ENCODE data around the gene IL1RAPL1.
"Not testable (repeated sequence)": the region's sequence is repeated elsewhere in the genome, so short reads cannot be mapped to it uniquely, and the experiment has no call there.

The IL1RAPL1 gene

DNA sequence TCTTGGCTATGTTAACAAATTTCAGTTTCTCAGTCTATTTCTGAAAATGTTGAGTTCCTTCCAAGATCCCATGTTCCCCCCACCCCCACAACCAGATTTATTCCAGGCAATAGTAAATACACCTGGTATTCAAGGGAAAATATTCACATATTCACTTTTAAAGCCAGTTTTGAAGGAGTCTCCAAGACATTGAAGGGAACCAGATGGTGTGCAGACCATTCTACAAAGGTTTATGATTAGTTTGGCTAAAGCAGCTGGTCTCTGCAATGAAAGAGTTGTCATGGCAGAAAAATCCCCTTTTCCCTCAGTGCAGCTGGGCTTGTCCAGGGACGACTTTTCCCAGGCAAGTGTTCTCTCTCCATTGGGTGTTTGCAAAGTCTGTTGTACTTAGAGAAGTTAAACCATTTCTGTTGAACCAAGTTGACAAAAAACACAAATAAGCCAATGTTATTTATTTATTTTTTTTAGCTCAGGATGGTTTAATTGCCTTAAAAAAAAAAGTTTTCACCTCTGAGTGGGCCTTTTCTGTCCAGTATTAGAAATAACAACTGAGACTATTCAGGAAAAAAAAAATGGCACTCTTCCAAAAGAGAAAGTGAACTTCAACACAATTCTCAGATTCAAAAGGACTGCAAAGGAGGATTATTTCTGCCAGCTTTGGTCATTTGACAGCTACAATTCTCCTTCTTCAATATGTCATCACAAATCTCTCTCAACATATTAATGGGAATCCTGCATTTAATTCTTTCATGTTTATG is 410.6 kb downstream of the IL1RAPL1 start:
- DNase-seq: no peak

DNA sequence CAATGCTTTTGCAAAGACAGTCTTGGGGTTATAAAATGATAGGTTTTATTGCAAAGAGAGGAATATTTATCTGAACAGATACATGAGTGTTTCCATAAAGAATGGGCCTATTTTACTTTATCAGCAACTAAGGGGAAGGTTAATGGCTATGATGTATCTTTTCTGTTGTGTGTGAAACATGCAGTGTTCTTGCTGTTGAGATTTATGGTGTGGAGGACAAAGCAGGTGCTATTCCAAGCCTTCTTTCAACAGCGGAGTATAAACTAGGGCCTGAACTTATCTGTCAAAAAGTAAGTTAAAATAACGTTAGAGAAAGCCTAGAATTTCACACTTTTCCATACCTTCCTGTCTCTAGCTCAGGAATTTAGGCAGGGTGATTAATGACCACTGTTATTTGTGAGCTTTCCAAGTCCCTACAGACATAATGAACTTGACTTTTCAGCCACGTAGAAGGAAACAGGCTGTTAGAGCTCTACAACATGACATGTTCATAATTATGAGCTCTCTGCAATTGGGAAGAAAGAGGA is 411.4 kb downstream of the IL1RAPL1 start:
- no peak for DNase-seq

DNA sequence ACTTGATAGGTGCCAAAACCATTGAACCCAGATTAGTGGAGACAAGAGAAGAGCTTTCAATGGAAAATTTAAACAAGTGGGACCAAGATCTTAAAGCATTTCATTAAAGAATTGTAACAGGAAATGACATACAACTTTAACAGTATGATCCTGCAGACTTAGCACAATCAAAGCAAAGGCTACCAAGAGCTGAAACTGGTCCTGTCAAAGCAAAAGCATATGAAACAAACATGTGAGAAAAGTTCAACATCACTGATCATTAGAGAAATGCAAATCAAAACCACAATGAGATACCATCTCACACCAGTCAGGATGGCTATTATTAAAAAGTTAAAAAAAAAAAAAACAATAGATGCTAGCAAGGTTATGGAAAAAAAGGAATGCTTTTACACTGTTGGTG is 425.6 kb downstream of the IL1RAPL1 start:
- DNase-seq: no peak

DNA sequence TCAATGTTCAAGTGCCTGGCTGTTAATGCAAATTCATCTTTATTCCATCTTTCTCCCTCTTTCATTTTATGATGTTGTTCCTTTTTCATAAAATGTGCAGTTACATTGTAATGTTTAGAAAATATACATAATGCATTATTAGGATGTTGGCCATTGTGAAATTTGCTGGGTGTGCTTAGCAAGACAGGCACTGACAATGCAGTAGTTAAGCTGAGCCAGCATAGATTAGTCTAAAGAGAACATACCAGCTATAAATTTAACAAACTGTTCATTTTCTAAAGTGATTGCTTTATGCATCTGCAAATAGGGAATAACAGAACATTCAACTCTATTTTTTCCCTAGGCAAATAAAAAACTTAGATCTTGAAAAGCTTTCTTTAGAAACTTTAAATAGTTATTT is 436.0 kb downstream of the IL1RAPL1 start:
- no peak for DNase-seq

DNA sequence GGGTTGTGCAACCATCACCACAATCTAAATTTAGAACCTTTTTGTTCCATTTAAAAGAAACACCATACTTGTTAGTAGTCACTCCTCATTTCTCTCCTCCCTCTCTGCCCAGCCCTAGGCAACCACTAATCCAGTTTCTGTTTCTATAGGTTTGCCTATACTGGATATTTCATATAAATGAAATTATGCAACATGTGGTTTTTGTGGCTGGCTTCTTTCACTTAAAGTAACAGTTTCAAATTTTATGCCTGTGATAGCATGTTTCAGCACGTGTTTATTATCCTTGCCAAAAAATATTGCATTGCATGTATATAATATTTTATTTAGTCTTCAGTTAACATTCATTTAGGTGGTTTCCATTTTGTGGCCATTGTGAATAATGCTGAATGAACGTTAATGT is 437.6 kb downstream of the IL1RAPL1 start:
- DNase-seq: no peak

DNA sequence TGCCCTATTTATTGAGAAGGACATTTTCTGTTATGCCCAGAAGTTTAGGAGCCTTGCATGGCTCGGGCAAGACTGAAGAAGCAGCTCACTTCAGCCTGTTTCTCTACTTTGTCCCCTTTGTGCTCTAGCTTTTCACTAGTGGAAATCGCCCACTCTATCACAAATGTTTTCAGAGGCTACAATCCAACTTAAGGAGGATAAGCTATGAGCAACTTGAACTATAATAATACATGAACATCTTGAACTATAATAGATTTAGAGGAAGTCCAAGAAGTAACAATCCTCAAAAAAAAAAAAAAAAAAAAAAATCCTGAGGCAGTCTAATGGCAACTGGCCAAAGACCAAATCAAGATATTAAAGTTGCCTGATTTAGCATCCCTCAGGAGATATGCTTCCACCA is 452.3 kb downstream of the IL1RAPL1 start:
- no peak for DNase-seq

DNA sequence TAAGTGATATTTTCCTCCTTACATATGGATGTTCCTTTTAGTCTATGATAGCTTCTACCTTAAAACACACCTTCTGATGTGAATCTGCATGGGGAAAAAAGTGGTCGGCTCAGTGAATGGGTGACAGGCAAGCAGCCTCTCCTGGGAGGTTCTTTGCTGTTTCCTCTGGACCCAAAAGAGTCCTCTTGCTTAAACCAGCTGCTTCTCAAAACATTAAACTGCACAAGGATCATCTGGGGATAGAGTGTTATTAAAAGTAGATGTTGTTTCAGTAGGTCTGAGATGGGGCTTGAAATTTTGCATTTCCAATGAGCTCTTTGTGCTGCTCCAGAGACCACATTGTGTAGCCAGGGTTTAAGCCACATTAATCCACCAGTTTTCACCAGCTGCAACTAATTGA is 452.9 kb downstream of the IL1RAPL1 start:
- no peak for DNase-seq

DNA sequence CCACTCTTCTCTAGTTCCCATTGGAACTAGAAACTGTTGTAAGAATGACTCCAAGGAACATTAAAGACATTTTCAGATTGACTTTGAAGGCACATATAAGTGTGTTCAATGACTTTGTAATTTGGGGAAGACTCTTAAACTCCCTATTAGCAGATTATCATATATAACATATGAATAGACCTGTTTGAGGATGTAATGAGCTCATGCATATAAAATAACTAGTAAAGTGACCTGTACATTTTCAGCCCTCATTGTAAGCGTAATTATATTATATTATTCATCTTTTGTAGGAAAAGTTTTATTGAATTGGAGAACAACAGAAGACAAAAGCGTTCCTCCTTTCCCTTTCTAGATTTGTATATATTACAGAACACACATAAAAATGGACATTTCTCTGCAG is 455.1 kb downstream of the IL1RAPL1 start:
- DNase-seq: no peak

DNA sequence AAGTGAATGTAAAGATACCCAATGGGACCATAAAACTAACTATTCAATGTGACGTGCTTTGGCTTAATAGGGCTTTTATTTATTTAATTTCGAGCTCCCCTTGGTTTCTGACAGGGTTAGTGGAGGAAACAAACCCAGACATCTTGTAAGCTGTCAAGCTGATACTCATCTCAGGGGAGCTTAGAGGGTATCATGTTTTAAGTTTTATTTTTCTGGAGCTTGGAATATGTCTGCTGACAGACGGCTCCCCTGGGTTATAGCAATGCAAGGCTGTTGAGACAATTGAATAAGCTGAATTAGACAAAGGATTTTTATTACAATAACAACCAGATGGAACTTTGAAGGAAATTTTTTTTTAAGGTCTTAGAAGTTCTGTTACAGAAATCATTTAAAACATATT is 456.5 kb downstream of the IL1RAPL1 start:
- no peak for DNase-seq

DNA sequence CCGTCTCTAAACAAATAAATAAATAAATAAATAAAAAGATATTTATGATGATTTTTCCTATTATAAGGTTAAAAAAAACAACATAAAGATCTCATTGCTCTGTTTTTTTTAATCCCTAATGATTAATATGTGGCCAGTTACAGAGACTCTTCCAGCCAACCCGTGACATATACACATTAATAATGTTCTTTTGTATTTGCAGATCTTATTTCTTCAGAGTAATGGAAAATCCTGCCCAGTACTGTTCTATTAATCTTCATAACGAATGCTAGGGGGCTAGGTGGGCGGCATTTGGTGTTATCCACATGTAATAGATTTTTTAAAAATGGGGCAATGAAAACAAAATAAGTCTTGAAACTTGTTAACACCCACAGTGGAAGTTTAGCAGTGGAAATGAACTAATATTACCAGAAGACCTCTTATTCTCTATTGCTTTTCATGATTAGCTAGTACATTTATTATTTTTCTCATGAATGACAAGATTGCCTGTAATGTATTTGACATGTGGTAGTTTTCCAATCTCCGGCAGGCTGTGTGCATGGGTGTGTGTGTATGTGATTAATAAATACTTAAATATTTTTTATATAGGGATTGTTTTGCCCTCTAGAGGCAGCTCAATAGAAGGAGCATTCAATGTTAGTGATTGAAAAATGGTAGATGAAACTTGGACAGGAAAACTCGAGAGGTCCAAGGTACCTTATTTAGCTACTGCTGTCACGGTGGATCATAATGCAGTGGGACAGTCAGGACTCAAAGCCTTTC is 457.4 kb downstream of the IL1RAPL1 start:
- DNase-seq: no peak

DNA sequence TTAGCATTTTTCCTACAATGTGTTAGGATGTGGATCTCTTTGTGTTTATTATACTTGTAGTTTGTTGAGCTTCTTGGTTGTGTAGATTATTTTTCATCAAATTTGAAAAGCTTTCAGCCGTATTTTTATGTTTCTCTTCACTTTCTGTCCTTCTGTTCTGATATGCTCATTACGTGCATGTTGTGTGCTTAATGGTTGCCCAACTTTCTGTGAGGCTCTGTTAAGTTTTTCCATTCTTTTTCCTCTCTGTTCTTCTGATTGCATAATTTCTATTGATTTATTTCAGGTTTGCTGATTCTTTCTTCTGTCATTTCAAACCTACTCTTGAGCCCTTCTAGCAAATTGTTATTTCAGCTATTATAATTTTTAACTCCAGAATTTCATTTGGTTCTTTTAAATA is 478.2 kb downstream of the IL1RAPL1 start:
- no peak for DNase-seq

DNA sequence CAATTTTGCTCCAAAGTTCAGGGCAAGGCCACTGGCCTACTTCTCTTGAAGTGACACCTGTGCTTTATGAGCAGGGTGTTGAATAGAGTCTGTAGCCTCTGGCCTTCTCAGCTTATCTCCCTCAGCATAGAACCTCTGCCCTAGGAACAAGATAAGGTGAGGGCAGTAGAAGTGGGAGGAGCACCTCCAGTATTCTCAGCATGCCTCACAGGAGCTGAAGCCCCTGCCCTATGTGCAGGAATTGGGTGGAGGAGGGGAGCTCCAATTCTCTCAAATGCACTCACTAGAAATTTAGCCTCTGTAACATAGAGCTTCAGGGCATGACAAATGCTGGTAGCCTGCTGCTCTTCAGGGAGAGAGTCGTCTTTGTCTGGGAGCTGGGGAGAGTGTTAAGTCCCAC is 479.3 kb downstream of the IL1RAPL1 start:
- no peak for DNase-seq

DNA sequence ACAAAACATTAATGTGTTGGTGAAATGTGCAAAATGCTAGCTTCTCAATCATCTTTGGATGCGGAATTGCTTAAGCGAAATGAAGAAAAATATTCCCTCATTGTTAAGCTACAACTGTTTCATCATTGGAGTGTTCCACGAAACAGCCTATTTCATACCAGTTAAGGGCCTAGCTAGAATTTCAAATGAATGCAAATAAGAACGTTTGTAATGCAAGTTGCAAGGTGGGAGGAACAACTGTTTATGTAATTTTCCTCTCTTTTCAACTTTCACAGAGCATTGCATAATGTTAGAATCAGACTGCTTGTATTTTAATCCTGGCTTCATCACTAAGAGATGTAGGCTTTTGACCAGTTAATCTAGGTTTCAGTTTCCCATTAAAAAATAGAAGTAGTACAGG is 480.1 kb downstream of the IL1RAPL1 start:
- no peak for DNase-seq

DNA sequence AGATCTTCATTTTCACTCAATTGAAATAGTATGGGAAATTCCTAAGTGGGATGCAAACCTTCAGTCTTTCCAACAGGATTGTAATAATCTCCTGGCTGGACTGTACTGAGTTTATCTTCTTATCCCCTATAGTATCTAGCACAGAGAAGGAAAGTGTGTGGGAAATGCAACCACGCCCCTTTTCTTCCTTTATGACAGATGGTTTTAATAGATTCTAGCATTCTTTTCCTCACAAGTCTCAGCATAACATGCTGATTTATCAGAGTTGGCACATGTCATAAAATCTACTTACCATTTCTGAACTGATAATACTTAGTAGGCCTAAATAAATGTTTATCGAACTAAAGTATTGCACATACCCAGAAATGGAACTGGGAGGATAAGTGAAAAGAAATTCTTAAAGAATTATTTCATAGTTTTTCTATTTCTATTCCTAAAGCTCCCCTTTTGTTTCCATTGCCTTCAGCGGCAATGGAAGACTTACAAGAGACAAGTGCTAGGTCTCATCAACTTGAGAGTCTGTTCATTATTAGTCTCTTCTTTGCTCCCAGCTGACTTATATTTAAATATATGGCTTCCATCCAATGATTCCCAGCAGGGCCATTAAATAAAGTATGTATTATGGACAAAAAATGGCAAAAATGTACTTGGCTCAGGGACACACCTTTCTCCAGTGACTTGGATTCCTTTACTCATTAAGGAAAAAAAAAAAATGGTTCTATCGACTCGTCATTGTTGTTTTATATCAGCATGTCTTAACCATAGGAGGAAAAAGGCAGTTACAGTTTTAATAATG is 484.5 kb downstream of the IL1RAPL1 start:
- DNase-seq: no peak

DNA sequence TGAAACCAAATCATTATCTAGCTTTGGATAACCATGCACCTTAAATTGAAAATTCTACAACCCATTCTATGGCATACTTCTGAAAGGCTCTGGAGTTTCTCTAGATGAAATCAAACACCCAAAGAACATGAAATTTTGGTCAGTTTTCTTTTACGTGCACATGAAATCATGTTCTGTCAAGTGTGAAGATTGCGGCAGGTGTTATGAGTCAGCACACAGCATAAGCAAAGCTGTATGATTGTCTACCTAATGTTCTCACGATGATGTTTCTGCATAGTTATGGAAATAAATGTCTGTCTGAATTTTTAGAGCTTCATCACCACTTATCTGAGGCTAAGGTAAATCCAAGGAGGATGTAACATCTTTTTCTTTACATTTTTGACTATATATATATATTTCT is 495.3 kb downstream of the IL1RAPL1 start:
- no peak for DNase-seq

DNA sequence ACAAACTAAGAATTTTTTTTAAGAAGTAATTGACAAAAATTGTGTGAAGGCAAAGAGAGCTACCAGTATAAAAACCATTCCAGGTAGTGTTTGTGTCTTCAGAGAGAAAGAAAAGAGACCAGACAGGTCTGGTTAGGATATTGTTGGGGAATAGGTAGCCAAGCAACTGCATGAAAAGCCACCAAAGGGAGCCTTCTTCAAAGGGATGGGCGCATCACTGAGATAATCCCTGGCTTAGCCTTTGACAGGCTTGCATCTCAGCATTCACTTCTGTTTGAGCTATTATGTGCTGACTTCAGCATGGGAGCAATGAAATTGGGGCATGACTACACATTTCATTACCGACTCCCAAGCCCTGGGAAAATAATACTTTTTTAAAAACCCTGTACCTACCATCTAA is 496.6 kb downstream of the IL1RAPL1 start:
- no peak for DNase-seq

DNA sequence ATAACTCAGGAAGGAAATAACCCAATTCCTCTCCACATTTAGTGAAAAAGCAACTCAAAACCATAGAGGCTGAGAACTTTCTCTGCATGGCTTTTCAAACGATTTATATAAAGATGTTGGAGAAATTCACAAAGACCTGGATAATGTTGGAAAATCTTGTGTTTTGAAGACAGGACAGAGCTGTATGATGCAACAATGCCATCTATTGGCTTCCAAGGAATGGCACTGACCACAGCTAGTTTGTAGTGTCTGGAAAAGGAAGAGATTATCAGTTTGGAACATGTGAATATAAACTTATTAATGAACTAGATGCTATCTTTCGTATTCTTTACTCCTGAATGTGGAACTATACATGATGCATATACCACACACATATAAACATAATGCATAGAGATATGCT is 503.6 kb downstream of the IL1RAPL1 start:
- no peak for DNase-seq

DNA sequence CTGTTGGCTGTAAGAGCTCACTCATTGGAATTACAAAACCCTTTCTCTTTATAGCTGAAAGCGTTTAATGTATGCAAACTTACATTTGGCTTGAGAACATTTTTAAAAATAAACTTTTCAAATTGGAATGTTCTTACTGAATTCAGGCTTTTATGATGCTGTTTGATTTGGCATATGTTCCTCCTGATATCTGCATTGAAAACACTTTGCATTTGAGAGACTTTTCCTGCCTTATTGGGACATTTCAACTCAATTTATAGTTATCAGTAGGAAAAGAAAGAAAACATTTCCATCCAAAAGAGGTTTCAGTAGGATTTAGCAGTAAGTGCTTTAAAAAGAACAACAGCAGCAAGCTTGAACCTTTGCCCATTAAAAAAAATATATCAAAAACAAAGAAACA is 520.0 kb downstream of the IL1RAPL1 start:
- no peak for DNase-seq

DNA sequence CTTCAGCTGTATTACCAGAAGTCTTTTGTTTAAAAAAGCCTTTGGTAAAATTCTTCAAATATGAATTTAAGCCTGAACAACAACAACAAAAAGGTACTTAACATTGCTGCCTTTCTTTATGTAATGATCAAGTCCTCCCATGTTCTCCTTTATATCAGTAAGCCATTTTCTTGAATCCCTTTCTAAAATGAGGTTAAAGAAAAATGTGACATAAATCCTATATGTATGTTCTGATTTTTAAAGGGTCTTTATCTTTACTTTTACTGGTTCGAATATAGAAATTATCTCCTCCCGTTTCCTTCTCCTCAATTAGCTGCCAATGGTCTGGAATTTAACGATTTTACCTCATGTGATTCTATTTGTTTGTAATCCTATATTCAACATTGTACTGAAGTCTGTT is 522.8 kb downstream of the IL1RAPL1 start:
- no peak for DNase-seq

DNA sequence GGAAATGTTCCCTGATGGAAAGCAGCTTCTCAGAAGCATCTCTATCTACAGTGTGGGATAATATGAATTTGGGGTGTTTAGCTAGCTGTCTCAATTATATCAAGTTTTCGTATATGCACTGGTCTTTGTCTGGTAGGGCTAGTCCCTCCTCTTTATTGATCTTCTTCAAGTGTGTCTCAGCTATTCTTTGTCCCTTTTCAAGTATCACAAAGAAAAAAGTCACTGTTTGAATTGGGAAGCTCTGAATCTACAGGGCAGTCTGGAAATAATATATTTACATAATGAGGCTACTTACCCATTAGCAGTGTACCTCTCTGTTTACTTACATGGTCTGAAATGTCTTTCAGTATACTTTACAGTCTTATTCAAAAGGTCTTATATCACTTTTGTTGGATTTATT is 526.0 kb downstream of the IL1RAPL1 start:
- no peak for DNase-seq

DNA sequence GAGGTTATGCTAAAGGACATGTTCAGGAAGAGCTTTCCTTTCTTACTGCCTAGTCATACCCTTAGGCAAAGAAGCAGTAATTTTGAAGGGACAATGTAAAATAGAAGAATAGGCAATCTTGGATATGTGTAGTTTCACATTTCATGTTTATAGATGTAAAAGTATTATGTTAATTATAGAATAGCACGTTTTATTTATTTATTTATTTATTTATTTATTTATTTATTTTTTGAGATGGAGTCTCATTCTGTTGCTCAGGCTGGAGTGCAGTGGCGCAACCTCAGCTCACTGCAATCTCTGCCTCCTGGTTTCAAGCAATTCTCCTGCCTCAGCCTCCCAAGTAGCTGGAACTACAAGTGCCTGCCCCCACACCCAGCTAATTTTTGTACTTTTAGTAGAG is 535.6 kb downstream of the IL1RAPL1 start:
- not testable (repeated sequence) for DNase-seq

DNA sequence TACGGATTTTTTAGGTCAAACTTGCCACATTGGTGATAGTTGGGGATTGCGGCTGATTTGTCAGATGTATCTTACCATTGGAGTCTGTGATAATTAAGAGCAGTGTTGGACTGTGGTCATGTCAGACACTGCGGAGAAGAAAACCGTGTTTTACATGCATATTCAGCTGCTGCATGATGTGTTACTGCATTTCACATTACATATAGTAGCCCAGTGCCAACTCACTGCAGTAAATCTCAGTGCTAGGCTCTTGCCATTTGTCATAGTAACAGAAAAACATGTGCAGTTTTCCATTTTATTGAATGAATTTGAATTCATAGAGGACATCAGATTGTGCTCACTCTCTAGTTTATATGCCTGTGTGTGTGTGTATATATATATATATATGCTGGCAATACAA is 543.7 kb downstream of the IL1RAPL1 start:
- no peak for DNase-seq

DNA sequence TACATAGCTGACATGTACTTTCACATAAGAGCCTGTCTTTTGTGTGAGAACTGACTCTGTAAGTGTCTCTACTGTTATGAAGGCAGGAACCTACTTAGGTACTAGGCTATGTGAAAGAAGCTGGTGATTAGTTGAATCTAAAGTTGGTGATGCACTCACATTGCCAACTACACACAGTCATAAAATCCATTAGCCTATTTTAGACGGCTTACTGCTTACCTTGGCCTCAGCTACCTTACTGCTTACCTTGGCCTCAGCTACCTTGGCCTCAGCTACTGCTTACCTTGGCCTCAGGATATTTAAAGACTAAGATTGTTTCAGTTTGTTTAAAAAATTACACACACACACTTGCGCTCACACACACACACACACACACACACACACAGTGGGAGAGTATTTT is 549.7 kb downstream of the IL1RAPL1 start:
- DNase-seq: no peak

DNA sequence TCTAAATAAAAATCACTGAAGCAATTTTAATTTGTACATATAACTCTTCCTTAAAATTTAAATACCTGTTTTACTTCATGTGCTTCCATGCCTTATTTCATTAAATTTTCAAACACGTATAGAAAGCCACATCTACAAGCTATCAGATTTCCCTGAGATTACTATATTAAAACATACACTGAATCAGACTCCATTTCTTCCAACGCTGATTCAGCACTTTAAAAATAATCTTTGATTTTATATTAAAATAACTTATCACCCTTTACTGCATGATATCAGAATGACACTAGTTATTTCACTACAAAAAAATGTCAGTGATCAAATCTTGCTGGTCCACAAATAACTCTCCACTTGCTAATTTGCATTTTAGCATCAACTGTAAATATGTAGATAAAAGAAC is 550.8 kb downstream of the IL1RAPL1 start:
- DNase-seq: no peak
